Left hindlimb (tissue), 1 donor: ENCODE results near the gene KANSL1.
"Not testable (repeated sequence)": the region's sequence is repeated elsewhere in the genome, so short reads cannot be mapped to it uniquely, and the experiment has no call there.

Source experiments
- DNase-seq: peaks from one replicate; pipeline ENCODE4 v3.0.0-alpha.2; 2018

The KANSL1 gene

DNA sequence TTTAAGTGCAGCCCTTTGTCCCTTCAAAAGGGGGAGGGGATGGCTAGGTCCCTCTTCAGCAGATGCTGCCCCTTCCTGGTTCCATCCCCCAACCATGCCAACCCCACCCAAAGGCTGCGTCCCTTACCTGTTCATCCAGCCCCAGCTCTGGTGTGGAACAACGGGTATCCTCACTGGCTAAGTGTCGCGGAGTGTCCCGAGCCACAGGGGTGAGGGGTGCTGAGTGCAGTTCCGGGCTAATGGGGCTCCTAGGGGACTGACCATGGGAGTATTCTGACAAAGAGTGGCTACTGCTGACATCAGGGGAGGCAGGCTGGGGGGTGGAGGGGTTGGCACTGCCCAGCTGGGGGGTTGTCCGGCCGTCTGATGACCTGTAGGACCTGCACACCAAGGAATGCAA, 161.3 kb downstream of the KANSL1 start:
- DNase-seq, result no peak

DNA sequence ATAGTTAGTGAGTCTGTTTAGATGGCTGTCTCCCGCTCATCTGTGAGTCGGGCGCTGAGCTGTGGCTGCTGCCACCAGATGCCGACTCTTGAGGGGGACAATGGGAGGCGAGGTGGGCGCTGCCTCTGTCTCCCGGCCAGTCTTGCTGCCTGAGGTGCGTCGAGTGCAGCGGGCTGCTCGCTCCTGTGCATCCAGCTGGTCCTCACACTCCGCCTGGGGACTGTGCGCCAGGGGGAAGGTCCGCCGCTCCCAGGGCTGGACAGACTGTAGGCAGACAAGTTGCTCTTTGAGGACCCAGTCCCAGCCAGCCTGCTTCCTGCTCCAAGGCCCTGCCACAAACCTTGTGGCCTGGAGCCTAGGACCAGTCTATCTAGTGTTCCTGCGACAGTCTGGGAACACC, 161.8 kb downstream of the KANSL1 start:
- no peak for DNase-seq

DNA sequence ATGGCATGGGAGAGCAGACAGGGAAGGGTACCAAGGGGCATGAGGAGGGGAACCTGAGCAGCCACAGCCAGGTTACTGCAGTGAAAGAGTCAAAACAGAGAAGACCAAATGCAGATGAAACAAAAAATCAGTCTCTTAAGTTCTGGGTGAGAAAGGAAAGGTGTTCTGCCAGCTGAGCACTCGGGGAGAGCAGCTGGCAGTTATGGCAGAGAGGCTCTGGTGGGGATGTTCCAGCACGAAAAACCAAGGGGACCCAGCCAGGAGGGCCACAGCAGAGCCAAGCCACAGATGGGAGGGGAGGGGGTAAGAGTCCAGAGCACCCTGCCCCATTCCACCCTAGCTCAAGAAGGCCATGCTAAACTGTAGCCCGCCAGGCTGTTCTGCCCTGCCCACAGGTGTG, 162.5 kb downstream of the KANSL1 start:
- no peak for DNase-seq

DNA sequence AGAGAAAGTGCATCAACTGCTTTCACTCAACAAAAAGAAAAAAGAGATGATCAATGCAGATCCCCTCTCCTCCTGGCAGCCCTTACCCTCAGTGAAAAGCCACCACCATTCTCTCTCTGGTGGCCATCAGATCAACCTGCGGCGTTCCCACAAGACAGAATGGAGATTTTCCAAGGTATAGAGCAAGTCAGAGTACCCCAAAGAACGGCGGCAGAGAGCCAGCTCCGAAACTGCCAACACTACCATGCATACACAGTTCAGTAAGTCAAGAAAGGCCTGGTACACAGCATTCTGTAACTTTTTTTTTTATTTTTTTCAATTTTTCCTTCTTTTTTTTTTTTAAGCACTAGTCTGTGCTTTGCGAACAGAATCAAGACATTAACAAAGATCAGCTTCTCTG, 163.6 kb downstream of the KANSL1 start:
- DNase-seq, result no peak

DNA sequence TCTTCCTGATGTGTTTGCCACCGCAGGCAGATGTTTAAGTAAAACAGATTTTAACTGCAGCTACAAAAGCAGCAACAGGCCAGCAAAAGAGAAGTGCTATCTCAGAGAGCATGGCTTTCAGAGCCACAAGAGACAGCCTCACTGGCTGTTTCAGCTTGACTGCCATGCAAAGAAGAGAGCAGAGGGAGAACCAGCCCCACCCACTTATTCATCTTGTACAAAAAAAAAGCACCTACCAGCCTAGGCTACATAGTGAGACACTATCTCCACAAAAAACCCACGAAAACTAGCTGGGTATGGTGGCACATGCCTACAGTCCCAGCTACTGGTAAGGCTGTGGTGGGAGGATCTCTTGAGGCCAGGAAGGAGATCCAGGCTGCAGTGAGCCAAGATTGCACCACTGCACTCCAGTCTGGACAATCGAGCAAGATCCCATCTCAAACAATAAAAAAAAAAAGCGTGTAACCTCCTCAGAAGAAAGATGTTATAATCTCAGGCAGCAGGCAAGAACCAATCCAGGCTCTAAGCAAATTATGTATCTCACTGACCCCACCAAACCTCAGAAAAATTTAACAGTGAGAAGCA, 164.2 kb downstream of the KANSL1 start:
- no peak for DNase-seq

DNA sequence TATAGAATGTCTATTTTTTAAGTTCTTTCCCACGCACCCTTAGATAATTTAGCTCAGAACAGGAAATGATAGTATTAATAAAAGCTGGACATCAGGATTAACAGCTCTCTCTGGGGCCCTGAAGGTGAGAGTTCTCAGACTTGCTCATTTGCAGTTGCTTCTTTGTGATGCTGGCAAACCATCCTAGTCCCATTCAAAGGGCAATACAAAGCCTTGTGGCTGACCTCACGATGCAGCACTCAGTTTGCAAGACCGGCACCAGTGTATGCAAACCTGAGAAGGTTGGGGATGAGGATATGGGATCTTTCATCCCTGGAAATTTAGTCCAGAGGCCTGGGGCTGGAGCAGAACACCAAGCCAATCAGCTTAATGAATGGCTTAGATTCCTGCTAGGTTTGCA, 164.9 kb downstream of the KANSL1 start:
- no peak for DNase-seq

DNA sequence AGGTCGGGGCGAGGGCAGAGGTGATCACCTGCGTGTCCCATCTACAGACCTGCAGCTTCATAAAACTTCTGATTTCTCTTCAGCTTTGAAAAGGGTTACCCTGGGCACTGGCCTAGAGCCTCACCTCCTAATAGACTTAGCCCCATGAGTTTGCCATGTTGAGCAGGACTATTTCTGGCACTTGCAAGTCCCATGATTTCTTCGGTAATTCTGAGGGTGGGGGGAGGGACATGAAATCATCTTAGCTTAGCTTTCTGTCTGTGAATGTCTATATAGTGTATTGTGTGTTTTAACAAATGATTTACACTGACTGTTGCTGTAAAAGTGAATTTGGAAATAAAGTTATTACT, 165.3 kb downstream of the KANSL1 start:
- DNase-seq, result no peak

DNA sequence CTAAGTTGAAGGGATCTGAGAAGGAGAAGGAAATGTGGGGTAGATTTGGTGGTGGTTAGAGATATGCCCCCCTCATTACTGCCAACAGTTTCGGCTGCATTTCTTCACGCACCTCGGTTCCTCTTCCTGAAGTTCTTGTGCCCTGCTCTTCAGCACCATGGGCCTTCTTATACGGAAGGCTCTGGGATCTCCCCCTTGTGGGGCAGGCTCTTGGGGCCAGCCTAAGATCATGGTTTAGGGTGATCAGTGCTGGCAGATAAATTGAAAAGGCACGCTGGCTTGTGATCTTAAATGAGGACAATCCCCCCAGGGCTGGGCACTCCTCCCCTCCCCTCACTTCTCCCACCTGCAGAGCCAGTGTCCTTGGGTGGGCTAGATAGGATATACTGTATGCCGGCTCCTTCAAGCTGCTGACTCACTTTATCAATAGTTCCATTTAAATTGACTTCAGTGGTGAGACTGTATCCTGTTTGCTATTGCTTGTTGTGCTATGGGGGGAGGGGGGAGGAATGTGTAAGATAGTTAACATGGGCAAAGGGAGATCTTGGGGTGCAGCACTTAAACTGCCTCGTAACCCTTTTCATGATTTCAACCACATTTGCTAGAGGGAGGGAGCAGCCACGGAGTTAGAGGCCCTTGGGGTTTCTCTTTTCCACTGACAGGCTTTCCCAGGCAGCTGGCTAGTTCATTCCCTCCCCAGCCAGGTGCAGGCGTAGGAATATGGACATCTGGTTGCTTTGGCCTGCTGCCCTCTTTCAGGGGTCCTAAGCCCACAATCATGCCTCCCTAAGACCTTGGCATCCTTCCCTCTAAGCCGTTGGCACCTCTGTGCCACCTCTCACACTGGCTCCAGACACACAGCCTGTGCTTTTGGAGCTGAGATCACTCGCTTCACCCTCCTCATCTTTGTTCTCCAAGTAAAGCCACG, 165.9 kb downstream of the KANSL1 start:
- no peak for DNase-seq

DNA sequence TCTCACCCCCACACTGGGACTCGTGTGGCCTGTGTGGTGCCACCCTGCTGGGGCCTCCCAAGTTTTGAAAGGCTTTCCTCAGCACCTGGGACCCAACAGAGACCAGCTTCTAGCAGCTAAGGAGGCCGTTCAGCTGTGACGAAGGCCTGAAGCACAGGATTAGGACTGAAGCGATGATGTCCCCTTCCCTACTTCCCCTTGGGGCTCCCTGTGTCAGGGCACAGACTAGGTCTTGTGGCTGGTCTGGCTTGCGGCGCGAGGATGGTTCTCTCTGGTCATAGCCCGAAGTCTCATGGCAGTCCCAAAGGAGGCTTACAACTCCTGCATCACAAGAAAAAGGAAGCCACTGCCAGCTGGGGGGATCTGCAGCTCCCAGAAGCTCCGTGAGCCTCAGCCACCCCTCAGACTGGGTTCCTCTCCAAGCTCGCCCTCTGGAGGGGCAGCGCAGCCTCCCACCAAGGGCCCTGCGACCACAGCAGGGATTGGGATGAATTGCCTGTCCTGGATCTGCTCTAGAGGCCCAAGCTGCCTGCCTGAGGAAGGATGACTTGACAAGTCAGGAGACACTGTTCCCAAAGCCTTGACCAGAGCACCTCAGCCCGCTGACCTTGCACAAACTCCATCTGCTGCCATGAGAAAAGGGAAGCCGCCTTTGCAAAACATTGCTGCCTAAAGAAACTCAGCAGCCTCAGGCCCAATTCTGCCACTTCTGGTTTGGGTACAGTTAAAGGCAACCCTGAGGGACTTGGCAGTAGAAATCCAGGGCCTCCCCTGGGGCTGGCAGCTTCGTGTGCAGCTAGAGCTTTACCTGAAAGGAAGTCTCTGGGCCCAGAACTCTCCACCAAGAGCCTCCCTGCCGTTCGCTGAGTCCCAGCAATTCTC, 166.8 kb downstream of the KANSL1 start:
- DNase-seq, result no peak

DNA sequence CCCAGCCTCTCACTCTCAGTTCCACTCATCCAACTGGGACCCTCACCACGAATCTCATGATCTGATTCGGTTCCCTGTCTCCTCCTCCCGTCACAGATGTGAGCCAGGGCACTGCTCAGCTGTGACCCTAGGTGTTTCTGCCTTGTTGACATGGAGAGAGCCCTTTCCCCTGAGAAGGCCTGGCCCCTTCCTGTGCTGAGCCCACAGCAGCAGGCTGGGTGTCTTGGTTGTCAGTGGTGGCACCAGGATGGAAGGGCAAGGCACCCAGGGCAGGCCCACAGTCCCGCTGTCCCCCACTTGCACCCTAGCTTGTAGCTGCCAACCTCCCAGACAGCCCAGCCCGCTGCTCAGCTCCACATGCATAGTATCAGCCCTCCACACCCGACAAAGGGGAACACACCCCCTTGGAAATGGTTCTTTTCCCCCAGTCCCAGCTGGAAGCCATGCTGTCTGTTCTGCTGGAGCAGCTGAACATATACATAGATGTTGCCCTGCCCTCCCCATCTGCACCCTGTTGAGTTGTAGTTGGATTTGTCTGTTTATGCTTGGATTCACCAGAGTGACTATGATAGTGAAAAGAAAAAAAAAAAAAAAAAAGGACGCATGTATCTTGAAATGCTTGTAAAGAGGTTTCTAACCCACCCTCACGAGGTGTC, 167.6 kb downstream of the KANSL1 start:
- no peak for DNase-seq

DNA sequence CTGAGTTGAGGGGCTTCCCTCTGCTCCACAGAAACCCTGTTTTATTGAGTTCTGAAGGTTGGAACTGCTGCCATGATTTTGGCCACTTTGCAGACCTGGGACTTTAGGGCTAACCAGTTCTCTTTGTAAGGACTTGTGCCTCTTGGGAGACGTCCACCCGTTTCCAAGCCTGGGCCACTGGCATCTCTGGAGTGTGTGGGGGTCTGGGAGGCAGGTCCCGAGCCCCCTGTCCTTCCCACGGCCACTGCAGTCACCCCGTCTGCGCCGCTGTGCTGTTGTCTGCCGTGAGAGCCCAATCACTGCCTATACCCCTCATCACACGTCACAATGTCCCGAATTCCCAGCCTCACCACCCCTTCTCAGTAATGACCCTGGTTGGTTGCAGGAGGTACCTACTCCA, 168.2 kb downstream of the KANSL1 start:
- DNase-seq, result no peak

DNA sequence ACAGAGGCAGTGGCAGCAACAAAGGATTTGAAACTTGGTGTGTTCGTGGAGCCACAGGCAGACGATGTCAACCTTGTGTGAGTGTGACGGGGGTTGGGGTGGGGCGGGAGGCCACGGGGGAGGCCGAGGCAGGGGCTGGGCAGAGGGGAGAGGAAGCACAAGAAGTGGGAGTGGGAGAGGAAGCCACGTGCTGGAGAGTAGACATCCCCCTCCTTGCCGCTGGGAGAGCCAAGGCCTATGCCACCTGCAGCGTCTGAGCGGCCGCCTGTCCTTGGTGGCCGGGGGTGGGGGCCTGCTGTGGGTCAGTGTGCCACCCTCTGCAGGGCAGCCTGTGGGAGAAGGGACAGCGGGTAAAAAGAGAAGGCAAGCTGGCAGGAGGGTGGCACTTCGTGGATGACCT, 168.6 kb downstream of the KANSL1 start:
- DNase-seq, result no peak

DNA sequence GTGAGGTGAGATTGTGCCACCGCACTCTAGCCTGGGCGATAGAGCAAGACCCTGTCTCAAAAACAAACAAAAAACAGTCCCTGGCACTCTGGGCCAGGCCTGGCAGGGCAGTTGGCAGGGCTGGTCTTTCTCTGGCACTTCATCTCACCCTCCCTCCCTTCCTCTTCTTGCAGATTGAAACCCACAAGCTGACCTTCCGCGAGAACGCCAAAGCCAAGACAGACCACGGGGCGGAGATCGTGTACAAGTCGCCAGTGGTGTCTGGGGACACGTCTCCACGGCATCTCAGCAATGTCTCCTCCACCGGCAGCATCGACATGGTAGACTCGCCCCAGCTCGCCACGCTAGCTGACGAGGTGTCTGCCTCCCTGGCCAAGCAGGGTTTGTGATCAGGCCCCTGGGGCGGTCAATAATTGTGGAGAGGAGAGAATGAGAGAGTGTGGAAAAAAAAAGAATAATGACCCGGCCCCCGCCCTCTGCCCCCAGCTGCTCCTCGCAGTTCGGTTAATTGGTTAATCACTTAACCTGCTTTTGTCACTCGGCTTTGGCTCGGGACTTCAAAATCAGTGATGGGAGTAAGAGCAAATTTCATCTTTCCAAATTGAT, 169.3 kb downstream of the KANSL1 start:
- DNase-seq, result no peak

DNA sequence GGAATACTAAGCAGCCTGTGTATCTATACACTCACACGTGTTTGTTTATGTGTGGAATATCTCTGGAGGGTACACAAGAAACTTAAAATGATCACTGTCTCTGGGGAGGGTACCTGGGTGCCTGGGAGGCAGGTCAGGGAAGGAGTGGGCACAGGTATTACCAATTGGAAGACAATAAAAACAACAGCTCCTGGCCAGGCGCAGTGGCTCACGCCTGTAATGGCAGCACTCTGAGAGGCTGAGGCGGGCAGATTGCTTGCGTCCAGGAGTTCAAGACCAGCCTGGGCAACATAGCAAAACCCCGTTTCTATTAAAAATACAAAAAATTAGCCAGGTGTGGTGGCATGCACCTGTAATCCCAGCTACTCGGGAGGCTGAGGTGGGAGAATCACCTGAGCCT, 169.9 kb downstream of the KANSL1 start:
- DNase-seq, result not testable (repeated sequence)

DNA sequence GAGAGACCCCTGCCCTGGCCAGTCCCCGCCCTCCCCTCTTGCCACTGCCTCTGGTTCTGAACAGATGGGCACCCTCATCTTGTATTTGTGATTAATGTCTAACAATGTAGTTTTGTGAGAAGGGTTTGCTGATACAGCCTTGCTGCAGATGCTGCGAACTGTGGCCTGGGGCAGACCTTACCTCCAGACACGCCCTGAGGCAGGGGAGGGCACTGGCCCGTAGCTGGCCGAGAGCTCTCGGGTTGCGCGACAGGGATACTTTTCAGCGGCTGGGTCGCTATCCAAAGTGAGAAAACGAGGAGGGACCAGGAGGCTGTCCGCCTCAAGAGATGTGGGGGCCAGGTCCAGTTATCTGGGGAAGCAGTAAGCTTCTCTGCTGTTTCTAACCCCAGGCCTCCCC, 172.2 kb downstream of the KANSL1 start:
- no peak for DNase-seq

DNA sequence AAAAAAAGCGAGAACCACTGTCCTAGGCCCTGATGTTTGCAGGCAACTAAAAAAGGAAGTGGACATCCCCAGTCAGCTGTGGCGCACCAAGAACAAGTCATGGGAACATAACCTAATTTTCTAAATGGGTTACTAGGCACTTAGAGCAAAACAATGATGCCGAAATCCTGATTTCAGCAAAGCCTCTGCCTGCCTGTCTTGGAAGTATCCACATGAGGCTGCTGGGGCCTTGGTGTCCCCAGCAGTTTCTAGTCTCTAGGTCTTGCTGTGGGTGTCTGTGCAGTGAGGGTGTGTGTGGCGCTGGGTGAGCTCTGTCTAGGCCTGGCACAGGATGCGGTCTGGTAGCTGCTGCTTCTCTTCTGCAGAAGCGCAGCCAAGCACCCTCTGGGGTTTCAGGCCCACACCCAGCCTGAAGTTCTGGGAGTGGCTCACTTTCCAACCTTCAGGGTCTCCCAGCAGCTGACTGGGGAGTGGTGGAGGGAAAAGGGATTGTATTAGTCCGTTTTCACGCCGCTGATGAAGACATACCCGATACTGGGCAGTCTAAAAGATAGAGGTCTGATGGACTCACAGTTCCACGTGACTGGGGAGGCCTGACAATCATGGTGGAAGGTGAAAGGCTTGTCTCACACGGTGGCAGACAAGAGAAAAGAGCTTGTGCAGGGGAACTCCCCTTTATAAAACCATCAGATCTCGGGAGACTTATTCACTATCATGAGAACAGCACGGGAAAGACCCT, 173.0 kb downstream of the KANSL1 start:
- DNase-seq, result no peak

DNA sequence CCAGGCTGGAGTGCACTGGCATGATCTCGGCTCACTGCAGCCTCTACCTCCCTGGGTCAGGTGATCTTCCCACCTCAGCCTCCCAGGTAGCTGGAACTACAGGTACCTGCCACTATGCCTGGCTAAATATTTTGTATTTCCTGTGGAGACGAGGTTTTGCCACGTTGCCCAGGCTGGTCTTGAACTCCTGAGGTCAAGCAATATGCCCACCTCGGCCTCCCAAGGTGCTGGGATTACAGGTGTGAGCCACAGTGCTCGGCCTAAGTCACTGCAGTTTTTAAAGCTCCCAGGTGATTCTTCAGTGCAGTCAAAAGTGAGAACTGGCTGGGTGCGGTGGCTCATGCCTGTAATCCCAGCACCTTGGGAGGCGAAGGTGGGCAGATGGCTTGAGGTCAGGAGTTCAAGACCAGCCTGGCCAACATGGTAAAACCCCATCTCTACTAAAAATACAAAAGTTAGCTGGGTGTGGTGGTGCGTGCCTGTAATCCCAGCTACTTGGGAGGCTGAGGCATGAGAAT, 173.8 kb downstream of the KANSL1 start:
- DNase-seq, result not testable (repeated sequence)

DNA sequence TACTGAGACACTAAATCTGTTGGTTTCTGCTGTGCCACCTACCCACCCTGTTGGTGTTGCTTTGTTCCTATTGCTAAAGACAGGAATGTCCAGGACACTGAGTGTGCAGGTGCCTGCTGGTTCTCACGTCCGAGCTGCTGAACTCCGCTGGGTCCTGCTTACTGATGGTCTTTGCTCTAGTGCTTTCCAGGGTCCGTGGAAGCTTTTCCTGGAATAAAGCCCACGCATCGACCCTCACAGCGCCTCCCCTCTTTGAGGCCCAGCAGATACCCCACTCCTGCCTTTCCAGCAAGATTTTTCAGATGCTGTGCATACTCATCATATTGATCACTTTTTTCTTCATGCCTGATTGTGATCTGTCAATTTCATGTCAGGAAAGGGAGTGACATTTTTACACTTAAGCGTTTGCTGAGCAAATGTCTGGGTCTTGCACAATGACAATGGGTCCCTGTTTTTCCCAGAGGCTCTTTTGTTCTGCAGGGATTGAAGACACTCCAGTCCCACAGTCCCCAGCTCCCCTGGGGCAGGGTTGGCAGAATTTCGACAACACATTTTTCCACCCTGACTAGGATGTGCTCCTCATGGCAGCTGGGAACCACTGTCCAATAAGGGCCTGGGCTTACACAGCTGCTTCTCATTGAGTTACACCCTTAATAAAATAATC, 179.6 kb downstream of the KANSL1 start:
- DNase-seq, result peak; percentile 60

DNA sequence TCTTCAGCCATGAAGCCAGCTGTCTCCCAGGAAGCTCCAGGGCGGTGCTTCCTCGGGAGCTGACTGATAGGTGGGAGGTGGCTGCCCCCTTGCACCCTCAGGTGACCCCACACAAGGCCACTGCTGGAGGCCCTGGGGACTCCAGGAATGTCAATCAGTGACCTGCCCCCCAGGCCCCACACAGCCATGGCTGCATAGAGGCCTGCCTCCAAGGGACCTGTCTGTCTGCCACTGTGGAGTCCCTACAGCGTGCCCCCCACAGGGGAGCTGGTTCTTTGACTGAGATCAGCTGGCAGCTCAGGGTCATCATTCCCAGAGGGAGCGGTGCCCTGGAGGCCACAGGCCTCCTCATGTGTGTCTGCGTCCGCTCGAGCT, 180.1 kb downstream of the KANSL1 start:
- no peak for DNase-seq

DNA sequence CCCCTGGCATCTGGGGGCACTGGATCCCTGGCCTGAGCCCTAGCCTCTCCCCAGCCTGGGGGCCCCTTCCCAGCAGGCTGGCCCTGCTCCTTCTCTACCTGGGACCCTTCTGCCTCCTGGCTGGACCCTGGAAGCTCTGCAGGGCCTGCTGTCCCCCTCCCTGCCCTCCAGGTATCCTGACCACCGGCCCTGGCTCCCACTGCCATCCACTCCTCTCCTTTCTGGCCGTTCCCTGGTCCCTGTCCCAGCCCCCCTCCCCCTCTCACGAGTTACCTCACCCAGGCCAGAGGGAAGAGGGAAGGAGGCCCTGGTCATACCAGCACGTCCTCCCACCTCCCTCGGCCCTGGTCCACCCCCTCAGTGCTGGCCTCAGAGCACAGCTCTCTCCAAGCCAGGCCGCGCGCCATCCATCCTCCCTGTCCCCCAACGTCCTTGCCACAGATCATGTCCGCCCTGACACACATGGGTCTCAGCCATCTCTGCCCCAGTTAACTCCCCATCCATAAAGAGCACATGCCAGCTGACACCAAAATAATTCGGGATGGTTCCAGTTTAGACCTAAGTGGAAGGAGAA, 180.6 kb downstream of the KANSL1 start:
- no peak for DNase-seq
